GM18508 (cell line): ENCODE measurements around the gene PPARGC1A.

ENCODE experiments used
- ATAC-seq: cut with Tn5 transposase; IDR thresholded peaks from one replicate; pipeline ENCODE4 v1.9.1; 2021; ENCODE audit warnings: moderate number of reproducible peaks; ENCODE audit not compliant: insufficient read depth, unreplicated experiment

PPARGC1A gene

DNA sequence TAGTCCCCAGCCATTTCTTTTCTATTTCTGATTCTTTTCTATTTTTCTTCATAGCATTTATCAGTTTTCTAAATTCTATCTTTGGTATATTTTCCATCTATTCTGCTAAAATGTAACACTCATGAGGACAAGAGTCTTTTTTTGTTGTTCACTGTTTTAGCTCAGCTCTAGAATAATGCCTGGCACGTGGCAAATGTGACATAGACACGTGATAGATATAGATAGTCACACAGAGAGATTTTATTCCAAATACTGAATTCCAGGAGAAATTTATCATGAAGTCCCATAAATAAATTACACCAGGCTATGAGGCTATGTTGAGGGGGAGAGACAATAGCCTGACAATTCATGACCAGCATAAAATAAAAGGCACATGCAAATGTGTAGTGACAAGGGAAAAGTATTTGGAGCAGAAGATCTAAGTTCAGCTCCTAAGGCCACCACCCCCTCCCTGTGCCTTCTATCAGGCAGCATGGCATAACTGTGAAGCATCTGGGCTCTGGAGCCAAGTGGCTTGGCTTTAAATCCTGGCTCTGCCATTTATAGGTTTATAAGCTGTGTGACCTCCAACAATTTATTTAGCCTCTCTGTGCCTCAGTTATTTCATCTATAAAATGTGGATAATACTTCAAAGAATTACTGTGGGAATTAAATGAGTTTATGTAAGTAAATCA is 25.7 kb upstream of the PPARGC1A start:
- no peak for ATAC-seq

DNA sequence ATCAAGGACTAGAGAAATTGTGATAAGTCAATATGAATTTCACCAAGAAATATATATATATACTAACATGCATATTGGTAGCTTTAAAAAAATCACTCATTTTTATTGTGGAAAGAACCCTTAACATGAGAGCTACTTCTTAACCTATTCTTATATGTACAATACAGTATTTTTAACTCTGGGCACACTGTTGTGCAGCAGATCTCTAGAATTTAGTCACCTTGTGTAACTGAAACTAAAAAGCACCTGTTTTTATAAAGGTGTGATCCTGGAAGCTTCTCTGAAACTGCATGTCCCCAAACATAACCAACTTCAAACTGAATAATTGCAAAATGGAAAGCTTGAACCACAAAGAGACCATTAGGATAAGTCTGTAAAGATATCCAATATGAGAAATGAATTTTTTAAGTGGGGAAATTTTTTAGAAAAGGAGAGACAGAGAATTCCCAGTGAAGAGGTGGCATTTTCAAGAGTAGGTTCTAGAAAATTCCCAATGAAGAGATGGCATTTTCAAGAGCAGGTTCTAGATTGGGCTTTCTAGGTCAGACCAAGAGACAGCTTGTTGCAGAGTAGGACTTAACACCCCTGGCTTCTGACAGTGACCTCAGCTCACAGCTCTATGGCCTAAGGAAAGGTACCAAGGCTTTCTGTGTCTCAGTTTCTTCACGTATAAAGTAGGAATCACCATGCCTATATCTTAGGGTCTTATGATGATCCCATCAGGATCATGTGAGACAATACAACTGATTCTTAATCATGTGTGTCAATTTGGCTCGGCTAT is 22.0 kb upstream of the PPARGC1A start:
- no peak for ATAC-seq

DNA sequence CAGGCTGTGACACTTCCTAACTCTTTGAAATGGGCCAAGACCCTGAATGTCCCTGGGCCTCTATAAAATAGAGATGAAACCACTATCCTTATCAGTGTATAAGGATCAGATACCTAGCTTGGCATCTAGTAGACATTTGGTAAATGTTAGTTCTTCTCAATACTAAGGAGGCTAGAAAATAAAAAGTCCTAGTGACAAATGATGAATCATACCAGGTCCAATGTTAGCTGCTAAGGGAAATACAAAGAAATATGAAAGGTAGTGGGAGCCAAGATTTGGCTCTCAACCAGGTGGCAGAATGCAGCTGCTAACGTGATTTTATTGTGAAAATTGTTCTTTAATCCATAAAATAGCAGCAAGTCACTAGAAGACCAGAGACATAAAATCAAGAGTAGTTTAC is 19.8 kb upstream of the PPARGC1A start:
- no peak for ATAC-seq

DNA sequence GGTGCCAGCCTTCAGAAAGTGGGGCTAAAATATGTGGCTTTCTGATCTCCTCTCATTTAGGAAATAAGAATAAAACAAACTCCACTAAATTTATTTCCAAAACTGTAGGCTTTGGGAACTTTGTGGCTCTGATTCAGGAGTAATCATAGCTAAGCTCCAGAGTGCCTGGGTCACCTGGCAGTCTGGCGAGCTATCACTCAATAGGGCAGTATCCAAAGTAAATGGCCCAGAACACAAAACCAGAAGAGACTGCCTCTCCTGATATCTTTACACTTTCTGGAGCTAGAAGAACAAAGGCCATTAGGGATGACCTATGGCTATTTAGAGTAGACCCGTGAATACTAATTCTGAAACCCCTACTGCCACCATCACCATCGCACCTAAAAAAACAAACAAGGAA is 17.0 kb upstream of the PPARGC1A start:
- no peak for ATAC-seq

DNA sequence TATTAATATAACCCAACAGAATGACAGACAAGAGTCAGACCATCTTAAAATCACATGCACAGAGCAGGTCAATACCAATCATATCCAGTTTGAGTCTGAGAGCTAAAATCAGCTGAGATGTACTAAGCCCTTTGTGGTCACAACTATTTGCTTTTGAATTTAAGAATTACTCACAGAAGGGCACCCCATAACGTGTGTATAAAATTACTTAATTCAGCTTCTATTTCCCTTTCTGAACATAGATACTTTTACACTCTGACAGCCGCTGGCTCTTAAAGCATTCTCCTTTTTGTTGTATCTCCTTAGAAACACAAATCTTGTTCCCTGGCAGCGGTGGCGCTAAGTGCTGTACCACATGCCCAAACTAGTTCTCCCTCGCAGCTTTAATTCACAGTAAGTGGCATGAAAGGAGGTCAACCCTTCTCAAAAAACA is 14.8 kb upstream of the PPARGC1A start:
- ATAC-seq = no peak

DNA sequence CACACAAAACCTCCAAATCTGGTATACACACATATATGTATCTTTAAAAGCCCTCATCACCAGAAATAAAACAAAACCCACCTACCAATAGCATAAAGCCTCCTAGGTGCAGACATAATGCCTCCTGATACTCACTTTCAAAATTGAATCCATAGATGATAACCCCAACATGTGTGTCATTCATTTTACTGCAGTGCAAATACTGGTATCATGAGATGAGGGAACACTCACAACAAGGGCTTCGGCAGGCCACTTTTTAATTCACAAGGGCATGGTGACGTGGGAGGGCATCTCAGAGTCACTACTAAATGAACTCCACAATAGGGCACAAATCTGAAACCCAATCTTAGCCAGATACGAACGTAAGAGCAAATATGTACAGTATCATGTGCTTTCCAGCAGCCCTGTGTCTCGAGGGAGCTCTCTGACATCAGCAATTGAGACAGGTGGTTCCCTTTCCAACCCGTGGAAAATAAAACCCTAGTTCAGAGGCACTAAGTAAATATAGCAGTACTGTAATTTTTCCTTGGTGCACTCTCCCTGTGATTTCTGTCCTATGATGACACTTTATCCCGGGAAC is 14.1 kb upstream of the PPARGC1A start:
- ATAC-seq = no peak

DNA sequence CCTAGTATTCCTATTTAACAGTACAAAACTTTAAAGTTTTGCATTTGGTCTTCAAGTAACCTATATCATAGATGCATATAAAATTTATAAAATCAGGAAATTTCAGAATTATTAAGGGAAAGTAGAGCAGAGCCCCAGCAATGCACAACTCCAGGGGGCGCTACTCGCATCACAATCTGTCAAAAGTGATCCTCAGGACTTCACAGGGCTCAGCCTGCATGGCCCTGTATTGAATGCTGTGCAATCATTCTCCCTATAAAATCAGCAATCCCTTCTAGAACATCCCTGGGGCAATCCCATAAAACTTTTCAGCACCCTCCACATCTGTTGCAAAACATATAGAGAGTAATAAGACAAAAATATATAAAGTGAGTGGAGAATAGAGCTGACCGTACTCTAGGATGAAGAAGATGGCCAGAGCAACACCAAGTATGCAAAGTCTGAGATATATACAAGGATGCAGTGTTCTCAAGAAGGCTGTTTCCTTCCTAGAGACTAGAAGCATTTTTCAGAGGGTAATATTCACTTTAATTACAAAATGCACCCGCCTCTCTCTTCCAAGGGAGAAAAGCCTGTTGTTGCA is 12.5 kb upstream of the PPARGC1A start:
- ATAC-seq = no peak

DNA sequence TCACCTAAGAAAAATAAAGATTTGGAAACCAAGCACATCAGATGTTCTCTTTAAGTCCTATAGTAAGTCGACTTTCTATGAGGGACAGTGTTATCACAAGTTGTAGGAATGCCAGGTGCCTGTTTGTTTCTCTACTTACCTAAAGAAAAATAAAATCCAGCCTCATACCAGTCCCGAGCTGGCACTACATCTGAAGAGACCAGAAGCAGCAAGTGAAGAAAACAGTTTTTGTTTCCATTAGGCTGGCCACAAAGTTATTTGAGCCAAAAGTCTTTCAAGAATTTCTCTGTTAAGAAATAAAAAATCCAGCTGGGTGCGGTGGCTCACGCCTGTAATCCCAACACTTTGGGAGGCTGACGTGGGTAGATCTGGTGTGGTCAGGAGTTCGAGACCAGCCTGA is 10.8 kb upstream of the PPARGC1A start:
- no peak for ATAC-seq

DNA sequence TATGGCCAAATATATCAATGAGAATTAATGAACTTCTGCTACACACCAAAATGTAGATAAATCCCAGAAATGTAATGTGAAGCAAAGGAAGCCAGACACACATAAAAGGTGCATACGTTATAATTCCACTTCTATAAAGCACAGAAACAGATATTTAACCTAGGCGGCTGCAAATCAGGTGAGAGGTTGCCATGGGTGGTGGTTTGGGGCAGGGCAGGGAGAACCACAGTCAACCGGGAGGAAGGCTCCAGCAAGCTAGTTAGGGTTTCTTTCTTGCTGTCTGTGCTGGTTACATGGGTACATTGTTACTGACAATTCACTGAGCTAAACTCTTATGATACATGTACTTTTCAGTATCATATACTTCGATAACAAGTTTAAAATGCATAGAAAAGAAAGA is 9.7 kb upstream of the PPARGC1A start:
- no peak for ATAC-seq

DNA sequence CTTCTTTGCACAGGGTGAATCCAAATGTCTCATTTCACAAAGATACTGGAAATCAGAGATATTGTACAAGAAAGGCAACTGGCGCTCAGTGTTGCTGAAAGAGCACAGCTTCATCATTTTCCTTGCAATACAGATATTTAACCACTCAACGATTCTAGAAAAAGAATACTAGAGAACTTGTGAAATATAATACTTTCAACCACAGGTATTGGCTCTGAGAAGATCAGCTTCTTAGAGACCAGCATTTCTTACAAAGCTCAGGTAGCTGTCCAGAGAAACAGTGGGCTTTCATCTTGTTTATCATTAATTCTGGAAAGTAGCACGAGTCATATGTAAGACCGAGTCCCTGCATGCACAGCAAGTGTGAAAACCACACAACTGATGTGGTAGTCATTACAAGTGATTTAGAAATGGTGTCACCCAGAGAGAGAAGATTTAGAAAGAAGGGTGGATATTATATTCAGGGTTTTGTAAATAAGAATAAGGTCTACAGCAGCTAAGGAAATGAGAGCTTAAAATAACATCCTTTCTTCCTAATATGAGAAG is 7.8 kb upstream of the PPARGC1A start:
- no peak for ATAC-seq

DNA sequence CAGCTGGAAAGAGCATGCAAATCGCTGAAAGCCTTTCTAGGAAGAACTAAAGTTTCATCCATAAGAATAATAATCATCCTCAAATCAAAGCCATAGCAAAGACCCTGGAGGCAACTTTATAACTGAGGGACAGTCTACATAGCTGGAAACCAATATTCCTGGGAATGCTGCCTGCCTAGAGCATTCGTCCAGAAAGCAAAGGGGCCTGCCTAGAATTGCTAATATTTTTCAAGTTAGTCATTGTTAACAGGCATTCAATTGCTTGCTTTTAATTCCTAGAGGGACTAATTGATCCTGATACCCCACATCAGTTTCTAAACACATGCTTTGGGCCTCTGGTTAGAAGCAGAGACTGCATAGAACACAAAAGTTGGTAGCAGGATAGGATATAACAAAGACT is 4.2 kb upstream of the PPARGC1A start:
- no peak for ATAC-seq

DNA sequence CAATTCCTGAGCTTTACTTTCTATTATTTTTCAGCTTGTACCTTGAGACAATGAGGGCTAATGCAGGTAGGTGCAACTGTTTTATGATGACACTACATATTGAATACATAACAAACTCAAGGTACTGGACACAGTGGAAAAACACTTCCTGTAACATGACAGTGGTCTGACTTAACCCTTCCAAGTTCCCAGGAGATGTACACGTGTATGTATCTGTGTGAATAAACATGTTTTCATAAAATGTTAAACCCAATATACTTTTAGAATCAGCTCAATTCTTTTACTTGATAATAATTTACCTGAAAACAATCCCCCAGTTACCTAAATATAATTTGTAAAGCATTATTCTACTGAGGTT is 1.2 kb upstream of the PPARGC1A start:
- no peak for ATAC-seq

DNA sequence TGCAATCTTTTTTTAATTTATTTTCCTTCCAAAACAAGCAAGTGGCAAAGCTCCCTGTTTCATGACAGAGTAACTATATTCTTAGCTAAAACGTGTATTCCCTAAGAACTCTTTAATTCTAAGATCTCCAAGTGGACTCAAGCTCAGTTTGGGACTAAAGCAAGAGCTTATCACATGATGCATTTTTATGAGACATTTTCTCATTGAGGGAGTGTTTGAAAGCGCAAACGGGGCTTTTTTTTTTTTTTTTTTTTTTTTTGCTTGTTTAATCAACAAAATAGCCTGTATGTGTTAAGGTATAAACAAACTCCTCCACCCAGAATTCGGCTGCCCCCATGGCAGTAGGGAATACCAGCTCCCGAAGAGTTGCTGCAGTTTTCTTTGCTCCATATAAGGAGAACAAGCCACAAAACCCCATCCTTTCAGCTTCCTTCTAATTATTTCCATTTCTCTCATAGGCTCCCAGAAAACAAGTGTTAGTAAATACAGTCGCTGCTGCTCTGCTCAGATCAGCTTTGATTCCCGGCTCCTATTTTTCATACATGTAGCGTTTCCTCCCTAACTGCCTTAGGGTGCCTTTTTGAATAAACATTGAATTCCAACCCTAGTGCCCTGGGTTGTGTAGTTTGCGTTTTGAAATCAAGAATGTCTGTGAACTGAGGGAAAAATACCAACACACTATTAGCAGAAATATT is 669 bp upstream of the PPARGC1A start:
- no peak for ATAC-seq

DNA sequence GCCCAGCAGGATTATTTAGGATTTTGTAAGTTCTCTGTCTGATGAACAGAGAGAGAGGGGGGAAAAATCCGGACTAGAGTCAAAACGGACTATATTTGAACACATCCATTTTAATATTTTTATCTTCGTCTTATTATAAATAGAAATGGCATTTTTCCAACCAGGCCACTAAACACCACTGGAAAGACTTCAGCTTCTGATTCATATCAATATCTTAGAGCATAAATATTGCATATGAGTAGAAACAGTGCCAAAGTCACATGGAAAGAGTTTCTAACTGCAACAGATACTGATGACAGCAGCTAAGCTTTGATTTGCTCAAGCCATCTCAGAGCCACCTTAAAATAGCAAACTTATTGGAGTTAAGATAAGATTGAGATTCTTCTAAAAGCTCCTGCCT is 456 bp downstream of the PPARGC1A start:
- no peak for ATAC-seq

DNA sequence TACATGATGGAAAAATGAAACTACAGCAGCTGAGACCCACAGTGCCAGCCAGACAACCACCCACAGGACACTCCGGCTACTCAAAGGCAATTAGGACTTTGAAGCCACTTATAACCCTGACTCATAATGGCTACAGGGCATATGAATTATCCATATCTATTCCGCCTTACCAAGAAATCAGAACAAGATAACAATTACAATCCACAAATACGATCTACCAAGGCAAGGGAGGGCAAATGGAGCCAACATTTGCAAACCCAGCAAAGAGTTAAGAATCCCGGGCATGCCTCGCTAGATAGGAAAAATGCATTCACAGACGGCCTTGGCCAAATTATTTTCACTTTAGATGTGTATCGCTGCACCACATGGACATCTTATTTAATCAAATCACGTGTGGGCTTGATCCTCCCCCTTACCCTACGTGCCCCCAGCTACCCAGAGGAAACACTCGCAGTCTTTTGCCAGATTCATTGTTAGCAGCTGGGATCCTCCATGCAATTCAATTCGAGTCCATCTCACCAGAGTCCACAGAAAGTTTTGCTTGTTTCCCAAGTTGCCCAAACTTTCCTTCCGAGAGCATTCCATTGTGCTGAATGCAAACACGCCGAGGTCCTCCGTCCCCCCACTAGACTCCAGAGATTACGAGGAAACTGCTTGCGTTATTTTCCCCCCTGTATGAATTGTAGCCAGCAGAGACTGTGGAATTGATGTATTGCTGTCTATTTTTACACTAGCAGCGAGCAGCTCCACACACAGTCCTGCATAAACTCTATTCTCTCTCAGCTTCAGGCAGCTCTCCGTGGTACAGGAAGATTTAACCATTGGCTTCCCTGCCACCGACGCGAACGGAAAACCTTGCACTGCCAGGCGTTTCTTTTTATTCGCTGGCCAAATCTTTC is 1.2 kb downstream of the PPARGC1A start:
- no peak for ATAC-seq

DNA sequence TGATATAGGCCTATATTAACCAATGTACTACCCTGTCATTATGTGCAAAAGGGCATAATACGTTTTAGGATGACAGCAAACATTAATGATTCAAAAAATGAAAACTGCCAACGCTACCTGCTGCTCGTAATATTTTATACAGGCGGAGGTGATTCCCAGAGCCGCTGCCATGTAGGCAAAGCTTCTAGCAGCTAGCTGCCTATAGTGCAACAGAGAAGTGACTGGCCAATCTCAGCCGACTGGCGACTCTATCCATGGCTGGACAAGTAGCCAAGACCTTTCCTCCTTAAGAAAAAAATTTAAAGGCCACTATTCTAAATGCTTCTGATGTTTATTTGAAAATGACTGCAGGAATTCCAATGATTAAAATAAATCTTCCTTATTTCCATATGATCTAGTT is 1.9 kb downstream of the PPARGC1A start:
- no peak for ATAC-seq

DNA sequence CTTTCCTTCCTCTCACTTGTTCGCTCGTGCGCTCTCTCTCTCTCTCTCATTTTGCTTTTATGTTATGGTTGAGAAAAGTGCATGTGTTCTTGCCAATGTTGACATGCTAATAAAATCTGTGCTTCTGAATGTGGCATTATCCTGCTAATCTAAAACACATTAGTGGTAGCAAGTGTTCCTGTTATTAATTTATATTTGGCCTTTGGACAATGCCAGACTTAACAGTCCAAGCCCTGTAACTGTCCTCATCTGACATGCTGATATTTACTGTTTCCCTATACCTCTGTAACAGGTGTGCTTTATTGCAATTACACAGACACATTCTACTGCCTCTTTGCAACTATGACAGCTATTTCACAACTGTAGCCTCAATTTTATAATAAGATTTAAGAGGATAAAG is 2.7 kb downstream of the PPARGC1A start:
- ATAC-seq = no peak

DNA sequence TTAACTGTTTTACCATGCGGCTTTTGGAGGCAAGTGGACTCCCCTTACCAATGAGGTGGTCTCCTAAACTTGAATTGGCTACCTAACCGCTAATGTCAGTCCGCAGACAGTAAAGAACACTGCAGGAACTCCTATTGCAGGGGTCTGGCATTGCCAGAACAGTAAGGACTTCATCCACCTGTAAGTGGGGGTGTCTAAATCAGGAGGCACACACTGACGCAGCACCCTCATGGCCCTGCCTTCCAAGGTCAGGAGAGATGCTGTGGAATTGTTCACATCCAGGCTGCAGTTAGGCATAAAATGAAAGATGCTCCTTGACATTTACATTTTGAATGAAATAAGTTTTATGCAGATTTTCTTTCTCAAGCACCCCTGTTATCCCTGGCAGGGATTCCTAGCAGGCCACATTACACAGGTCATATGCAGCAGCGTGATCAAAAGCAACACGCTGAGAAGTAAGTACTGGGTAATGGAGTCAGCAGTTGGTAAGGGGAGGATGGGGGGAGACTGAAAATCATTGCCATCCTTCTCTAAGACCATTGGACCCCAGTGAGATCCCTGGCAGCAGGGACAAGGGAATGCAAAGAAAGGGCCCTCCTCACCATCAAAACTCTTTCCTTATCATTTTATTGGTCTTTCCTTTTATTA is 3.8 kb downstream of the PPARGC1A start:
- ATAC-seq = no peak

DNA sequence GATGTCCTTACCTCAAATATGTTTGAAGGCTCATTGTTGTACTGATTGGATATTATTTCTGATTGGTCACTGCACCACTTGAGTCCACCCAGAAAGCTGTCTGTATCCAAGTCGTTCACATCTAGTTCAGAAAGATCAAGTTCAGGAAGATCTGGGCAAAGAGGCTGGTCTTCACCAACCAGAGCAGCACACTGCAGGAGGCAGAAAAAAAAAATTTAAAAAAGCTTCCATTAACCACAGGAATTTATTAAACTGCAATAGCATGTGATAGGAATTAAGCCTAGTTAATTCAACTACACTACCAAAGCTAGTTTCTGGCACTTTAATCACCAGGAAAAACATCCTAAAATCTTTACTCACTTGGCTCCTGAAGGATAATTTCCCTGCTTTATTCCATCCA is 5.1 kb downstream of the PPARGC1A start:
- ATAC-seq = no peak
